BLaER1 treated with 17β-estradiol and CSF1 and Interleukin-3, amounts not matched to agents 10 nM and 100 nM (cell line): Measurements from ENCODE around the gene DEFB118.
"Not testable (repeated sequence)": the region's sequence is repeated elsewhere in the genome, so short reads cannot be mapped to it uniquely, and the experiment has no call there.

Source experiments
- H3K27ac ChIP-seq, 11 experiments: shearing (Covaris generic); formaldehyde crosslinking; 2 replicates each; pipeline ENCODE4 v1.8.1; 2022
- H3K27me3 ChIP-seq, 11 experiments: shearing (Covaris generic); formaldehyde crosslinking; 2 replicates each; pipeline ENCODE4 v1.8.1; 2022
- H3K36me3 ChIP-seq, 11 experiments: shearing (Covaris generic); formaldehyde crosslinking; 2 replicates each; pipeline ENCODE4 v1.8.1; 2022
- H3K4me1 ChIP-seq, 10 experiments: shearing (Covaris generic); formaldehyde crosslinking; 2 replicates each; pipeline ENCODE4 v1.8.1; 2022
- H3K4me2 ChIP-seq, 11 experiments: shearing (Covaris generic); formaldehyde crosslinking; 2 replicates each; pipeline ENCODE4 v1.8.1; 2022
- H3K4me3 ChIP-seq, 10 experiments: shearing (Covaris generic); formaldehyde crosslinking; 2 replicates each; pipeline ENCODE4 v1.8.1; 2022
- H3K9ac ChIP-seq, 11 experiments: shearing (Covaris generic); formaldehyde crosslinking; 2 replicates each; pipeline ENCODE4 v1.8.1; 2022
- H3K9me3 ChIP-seq, 11 experiments: shearing (Covaris generic); formaldehyde crosslinking; replicated peaks in 1 of 11; 2 replicates each; pipeline ENCODE4 v1.8.1; 2022
- H4K20me1 ChIP-seq, 11 experiments: shearing (Covaris generic); formaldehyde crosslinking; 2 replicates each; pipeline ENCODE4 v1.8.1; 2022
- Cebpa-rat ChIP-seq, 11 experiments: shearing (Covaris generic); IDR thresholded peaks; 2 replicates each; pipeline ENCODE4 v1.8.1; 2022

DEFB118 gene, protein sequence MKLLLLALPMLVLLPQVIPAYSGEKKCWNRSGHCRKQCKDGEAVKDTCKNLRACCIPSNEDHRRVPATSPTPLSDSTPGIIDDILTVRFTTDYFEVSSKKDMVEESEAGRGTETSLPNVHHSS

DNA sequence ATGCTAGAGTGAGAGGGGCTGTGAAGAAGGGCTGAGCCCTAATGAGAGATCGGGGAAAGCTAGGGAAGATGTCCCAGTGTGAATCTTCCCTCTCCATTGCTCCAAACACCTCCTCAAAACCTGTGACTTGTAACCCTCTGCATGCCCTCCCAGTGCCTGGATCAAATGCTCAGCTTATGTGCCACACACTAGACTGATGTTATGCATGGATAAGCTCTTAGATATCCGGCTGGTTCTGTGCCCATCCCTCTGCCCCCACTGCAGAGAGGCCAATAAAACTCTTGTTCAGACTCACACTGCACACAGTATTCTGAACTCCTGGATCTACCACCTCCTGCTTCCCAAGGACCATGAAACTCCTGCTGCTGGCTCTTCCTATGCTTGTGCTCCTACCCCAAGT lies at the start of gene DEFB118:
Gene DEFB118, plus strand, starts transcription at position 301 of the 400 bp plus-strand sequence. Its CDS starts 50 bp downstream, at position 351.
- no peak for TF ChIP-seq Cebpa-rat (IDR thresholded peaks at IDR 0.05)
- Histone ChIP-seq H3K27me3 (no peaks in the 10 kb centered on the region), H3K27ac (no peak within 1 kb of the TSS; a peak in 1 of 22 replicates), H3K9ac (no peak within 1 kb of the TSS; a peak in 1 of 22 replicates), H3K4me3 (no peak within 1 kb of the TSS), H3K36me3 (no peaks in the 10 kb centered on the region), H3K4me1 (peaks cover 13 to 59% (median 56%) of the 10 kb centered on the region in 10 experiments; a peak in 19 of 20 replicates), H3K9me3 (peaks cover 16 to 31% (median 25%) of the 10 kb centered on the region in 11 experiments), H4K20me1 (no peaks in the 10 kb centered on the region), H3K4me2 (peak within 1 kb of the TSS in 8 of 11 experiments; percentile 7 to 85 (median 76); a peak in 15 of 22 replicates)

DNA sequence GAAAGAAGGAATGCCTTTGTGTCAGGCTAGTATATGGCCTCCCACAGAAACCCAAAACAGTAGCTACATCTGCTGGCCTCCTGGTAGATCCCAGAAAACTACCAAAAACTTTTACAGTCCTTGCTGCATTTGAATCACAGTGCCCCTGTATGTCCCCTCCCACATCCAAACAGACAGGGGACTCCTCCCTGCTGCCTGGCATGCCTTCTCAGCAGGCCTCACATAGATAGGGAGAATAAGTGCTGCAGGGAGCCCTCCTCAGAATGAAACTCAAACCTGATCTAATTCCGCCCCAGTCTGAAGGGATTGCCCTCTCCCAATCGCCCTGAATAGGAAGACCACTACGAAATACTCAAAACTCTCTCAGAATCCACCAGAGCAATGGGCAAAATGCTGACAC lies 45.9 kb upstream of the DEFB118 start:
- Histone ChIP-seq H4K20me1 (no peaks in the 10 kb centered on the region), H3K9ac (no peak overlapping the region), H3K27me3 (no peaks in the 10 kb centered on the region), H3K9me3 (peaks cover 30 to 51% (median 36%) of the 10 kb centered on the region in 11 experiments), H3K4me1 (no peaks in the 10 kb centered on the region), H3K4me3 (no peak overlapping the region), H3K36me3 (no peaks in the 10 kb centered on the region), H3K4me2 (no peak overlapping the region), H3K27ac (no peak overlapping the region)
- TF ChIP-seq Cebpa-rat (IDR thresholded peaks at IDR 0.05), result no peak

DNA sequence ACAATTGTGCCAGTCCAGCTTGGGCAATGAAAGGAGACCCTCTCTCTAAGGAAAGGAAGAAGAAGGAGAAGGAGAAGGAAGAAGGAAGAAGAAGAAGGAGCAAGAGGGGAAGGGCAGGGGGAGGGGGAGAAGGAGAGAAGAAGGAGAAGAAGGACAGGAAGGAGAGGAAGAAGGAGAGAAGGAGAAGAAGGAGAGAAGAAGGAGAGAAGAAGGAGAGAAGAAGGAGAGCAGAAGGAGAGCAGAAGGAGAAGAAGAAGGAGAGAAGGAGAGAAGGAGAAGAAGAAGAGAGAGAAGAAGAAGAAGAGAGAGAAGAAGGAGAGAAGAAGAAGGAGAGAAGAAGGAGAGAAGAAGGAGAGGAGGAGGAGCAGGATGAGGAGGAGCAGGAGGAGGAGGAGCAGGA lies 37.5 kb upstream of the DEFB118 start:
- Histone ChIP-seq H3K36me3 (no peaks in the 10 kb centered on the region), H3K27me3 (no peaks in the 10 kb centered on the region), H3K4me1 (no peaks in the 10 kb centered on the region), H3K9ac (no peak overlapping the region), H3K9me3 (peaks cover 0 to 13% (median 4%) of the 10 kb centered on the region in 11 experiments; a peak in 12 of 22 replicates), H3K27ac (no peak overlapping the region), H3K4me3 (no peak overlapping the region), H3K4me2 (no peak overlapping the region), H4K20me1 (no peaks in the 10 kb centered on the region)
- no peak for TF ChIP-seq Cebpa-rat (IDR thresholded peaks at IDR 0.05)

DNA sequence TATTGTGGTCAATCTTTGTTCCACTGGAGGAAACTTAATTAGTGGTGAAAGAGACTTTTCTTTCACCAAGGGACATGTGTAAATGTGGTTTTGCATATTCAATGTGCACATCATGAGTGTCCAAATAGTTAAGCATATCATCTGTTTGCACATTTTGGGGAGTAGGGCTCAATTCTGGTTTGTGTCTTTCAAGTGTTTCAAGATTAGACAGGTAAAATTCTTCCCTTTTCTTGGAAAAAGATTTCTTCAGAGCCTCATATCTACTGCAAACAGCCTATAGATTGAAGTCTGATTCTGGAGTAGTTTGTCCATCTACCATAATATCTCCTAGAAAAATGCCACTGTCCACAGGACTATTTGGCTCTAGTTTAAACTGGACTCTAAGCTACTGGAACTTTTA lies 26.9 kb upstream of the DEFB118 start:
- no peak overlapping the region for H3K9ac ChIP-seq
- no peak overlapping the region for H3K4me3 ChIP-seq
- no peak overlapping the region for H3K27ac ChIP-seq
- no peak for TF ChIP-seq Cebpa-rat (IDR thresholded peaks at IDR 0.05)
- H3K4me1 ChIP-seq, result no peaks in the 10 kb centered on the region
- peaks cover 0 to 12% (median 4%) of the 10 kb centered on the region in 11 experiments; a peak in 9 of 22 replicates for H3K9me3 ChIP-seq
- no peaks in the 10 kb centered on the region for H3K27me3 ChIP-seq
- no peaks in the 10 kb centered on the region for H4K20me1 ChIP-seq
- no peak overlapping the region for H3K4me2 ChIP-seq
- no peaks in the 10 kb centered on the region for H3K36me3 ChIP-seq

DNA sequence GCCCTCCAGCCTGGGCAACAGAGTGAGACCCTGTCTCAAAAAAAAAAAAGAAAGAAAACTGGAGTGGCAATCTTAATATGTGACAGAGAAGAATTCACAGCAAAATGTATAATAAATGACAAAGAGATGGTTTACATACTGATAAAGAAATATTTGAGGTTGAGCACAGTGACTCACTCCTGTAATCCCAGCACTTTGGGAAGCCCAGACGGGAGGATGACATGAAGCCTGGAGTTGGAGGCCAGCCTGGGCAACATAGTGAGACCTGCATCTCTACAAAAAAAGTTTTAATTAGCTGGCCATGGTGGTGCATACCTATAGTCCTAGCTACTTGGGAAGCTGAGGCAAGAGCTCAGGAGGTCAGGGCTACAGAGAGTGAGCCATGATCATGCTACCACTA lies 12.4 kb upstream of the DEFB118 start:
- Histone ChIP-seq H3K36me3 (no peaks in the 10 kb centered on the region), H3K9ac (no peak overlapping the region), H3K27ac (no peak overlapping the region), H3K9me3 (no peaks in the 10 kb centered on the region; a peak in 1 of 22 replicates), H3K4me1 (no peaks in the 10 kb centered on the region), H3K4me3 (no peak overlapping the region), H3K4me2 (no peak overlapping the region), H3K27me3 (no peaks in the 10 kb centered on the region), H4K20me1 (no peaks in the 10 kb centered on the region)
- no peak for TF ChIP-seq Cebpa-rat (IDR thresholded peaks at IDR 0.05)

DNA sequence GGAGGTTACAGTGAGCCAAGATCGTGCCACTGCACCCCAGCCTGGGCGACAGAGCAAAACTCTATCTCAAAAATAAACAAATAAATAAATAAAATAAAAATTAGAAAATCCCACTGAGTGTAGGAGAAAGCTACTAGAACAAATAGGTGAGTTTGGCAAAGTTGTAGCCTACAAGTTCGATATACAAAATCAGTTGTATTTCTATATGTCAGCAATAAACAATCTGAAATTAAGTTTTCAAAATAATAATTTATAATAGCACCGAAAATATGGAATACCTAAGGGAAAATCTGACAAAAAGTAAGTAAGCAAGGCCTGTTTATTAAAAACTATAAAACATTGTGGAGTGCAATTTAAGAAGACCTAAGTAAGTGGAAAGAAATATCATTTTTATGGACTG lies 5.1 kb upstream of the DEFB118 start:
- Histone ChIP-seq H3K36me3 (no peaks in the 10 kb centered on the region), H3K9ac (no peak overlapping the region), H4K20me1 (no peaks in the 10 kb centered on the region), H3K4me3 (no peak overlapping the region), H3K4me2 (no peak overlapping the region), H3K27ac (no peak overlapping the region), H3K9me3 (peaks cover 16 to 30% (median 25%) of the 10 kb centered on the region in 11 experiments), H3K27me3 (no peaks in the 10 kb centered on the region), H3K4me1 (peaks cover 0 to 9% (median 6%) of the 10 kb centered on the region in 10 experiments; a peak in 14 of 20 replicates)
- TF ChIP-seq Cebpa-rat (IDR thresholded peaks at IDR 0.05), result no peak

DNA sequence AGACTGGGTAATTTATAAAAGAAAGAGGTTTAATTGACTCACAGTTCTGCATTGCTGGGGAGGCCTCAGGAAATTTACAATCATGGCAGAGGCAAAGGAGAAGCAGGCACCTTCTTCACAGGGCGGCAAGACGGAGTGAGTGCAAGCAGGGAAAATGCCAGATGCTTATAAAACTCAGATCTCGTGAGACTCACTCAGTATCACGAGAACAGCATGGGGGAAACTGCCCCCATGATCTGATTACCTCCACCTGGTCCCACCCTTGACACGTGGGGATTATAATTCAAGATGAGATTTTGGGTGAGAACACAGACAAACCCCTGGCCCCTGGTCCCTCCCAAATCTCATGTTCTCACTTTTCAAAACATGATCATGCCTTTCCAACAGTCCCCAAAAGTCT lies 4.1 kb upstream of the DEFB118 start:
- not testable (repeated sequence) for H3K4me2 ChIP-seq, H3K36me3 ChIP-seq, H3K27ac ChIP-seq, H4K20me1 ChIP-seq, H3K4me3 ChIP-seq, H3K27me3 ChIP-seq, H3K9ac ChIP-seq
- Histone ChIP-seq H3K9me3 (peaks cover 16 to 30% (median 25%) of the 10 kb centered on the region in 11 experiments), H3K4me1 (peaks cover 0 to 19% (median 15%) of the 10 kb centered on the region in 10 experiments; a peak in 14 of 20 replicates)

DNA sequence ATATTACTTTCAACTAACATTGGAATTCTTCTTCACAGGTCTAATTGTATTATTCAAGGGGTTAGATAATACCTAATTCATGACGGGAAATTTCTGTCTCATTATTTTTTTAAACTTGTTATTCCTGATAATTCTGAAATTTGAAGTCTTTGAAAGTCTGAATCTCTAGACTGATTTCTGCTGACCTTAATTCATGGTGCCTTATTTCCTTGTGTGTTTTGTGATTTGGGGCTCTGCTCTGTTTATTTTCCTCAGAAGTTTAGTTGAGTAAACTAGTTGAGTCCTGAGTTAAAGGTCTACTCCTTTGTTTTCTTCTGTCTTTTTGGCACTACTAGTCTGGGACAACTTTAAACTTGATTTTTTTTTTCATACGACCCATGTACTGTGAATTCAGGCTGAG lies 5.9 kb downstream of the DEFB118 start:
- H3K36me3 ChIP-seq, result no peaks in the 10 kb centered on the region
- H3K27ac ChIP-seq, result no peak overlapping the region
- TF ChIP-seq Cebpa-rat (IDR thresholded peaks at IDR 0.05), result no peak
- no peak overlapping the region for H3K9ac ChIP-seq
- H3K4me1 ChIP-seq, result peaks cover 13 to 44% (median 41%) of the 10 kb centered on the region in 10 experiments; a peak in 19 of 20 replicates
- H3K4me2 ChIP-seq, result no peak overlapping the region
- peaks cover 9 to 25% (median 21%) of the 10 kb centered on the region in 11 experiments; a peak in 21 of 22 replicates for H3K9me3 ChIP-seq
- no peaks in the 10 kb centered on the region for H4K20me1 ChIP-seq
- H3K4me3 ChIP-seq, result no peak overlapping the region
- no peaks in the 10 kb centered on the region for H3K27me3 ChIP-seq

DNA sequence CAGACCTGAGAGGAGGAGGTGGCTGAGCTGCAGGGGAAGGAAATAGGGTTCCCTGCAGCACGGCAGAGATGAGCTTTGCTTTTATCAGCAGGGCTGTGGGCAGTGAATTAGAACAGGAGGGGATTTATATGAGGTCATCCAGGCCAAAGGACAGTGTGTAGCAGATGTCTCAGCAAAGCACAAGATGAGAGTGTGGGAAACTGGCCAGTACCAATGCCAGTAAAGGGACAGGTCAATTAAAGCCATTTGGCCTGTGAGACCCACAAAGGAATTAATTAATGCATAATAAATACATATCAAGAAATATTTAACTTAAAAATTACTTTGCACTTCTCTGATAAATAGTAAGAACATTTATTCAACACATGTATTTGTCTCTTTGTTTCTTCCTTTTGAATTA lies 22.1 kb downstream of the DEFB118 start, which contains the start of gene DEFB119:
Gene DEFB119, minus strand, starts transcription at position 101 of the 400 bp plus-strand sequence. CDS start 107 bp downstream, outside the sequence.
- Histone ChIP-seq H3K27me3 (no peaks in the 10 kb centered on the region), H3K4me3 (no peak within 1 kb of the TSS), H3K4me1 (no peaks in the 10 kb centered on the region), H3K27ac (no peak within 1 kb of the TSS), H3K9ac (no peak within 1 kb of the TSS), H3K4me2 (no peak within 1 kb of the TSS), H3K36me3 (no peaks in the 10 kb centered on the region), H3K9me3 (no peaks in the 10 kb centered on the region), H4K20me1 (no peaks in the 10 kb centered on the region)
- no peak for TF ChIP-seq Cebpa-rat (IDR thresholded peaks at IDR 0.05)

DNA sequence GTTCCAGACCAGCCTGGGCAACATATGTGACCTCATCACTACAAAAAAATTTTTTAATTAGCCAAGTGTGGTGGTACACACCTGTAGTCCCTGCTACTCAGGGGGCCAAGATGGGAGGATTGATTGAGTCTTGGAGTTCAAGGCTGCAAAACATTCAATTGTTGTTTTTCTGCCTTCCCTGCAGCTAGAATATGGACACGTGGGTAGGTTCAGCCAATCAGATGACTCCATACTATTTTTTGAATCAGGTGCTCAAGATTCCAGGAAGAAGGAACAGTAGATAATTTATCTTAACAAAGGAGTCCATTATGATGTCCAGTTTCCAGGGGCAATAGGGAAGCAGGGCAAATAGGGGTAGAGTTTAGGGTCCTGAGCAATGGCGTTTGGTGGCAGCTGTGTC lies 24.4 kb downstream of the DEFB118 start:
- Histone ChIP-seq H3K4me3 (no peak overlapping the region), H3K27me3 (no peaks in the 10 kb centered on the region), H3K36me3 (no peaks in the 10 kb centered on the region), H3K4me2 (no peak overlapping the region), H3K27ac (no peak overlapping the region), H3K9ac (no peak overlapping the region), H3K9me3 (no peaks in the 10 kb centered on the region), H4K20me1 (no peaks in the 10 kb centered on the region), H3K4me1 (no peaks in the 10 kb centered on the region)
- TF ChIP-seq Cebpa-rat (IDR thresholded peaks at IDR 0.05), result no peak
